RKO (cell line): ENCODE measurements around the gene PTCRA.

Source experiments
- DNase-seq: peaks from one replicate; pipeline ENCODE4 v3.0.0-alpha.2; 2016; ENCODE audit warnings: low spot score

Gene PTCRA

GRCh38 chr6:42904467-42904866 is 11.4 kb upstream of the PTCRA start:
- DNase-seq: no peak

DNA sequence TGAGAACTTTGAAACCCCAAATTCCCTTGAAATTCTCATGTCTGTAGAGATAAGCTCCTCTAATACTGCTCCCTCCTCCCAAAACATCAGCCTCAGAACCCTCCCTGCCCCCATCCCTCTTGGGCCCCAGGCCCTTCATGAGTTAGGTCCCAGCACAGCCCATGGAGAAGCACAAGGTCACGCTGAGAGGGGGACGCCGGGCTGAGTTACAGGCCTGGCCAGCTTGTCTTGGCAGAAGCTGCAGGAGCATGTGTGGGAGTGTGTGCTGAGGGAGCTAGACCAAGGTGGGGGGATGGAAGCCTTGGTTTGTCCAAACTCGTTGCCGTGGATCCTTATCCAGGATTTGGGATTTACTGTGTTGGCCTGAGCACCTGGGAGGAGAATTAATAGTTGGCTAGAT is 8.5 kb upstream of the PTCRA start:
- DNase-seq: no peak

GRCh38 chr6:42909835-42910234 is 6.0 kb upstream of the PTCRA start:
- no peak for DNase-seq

GRCh38 chr6:42911171-42912021 is 4.5 kb upstream of the PTCRA start:
- DNase-seq: no peak

DNA sequence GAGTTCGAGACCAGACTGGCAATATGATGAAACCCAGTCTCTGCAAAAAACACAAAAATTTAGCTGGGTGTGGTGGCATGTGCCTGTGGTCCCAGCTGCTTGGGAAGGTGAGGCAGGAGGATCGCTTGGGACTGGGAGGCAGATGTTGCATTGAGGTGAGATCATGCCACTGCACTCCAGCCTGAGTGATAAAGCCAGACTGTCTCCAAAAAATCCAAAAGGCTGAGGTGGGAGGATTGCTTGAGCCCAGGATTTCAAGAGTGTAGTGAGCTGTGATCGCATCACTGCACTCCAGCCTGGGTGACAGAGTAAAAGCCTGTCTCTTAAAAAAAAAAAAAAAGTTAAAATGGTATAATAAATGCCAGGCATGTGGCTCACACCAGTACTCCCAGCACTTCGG is 1.3 kb upstream of the PTCRA start:
- no peak for DNase-seq

DNA sequence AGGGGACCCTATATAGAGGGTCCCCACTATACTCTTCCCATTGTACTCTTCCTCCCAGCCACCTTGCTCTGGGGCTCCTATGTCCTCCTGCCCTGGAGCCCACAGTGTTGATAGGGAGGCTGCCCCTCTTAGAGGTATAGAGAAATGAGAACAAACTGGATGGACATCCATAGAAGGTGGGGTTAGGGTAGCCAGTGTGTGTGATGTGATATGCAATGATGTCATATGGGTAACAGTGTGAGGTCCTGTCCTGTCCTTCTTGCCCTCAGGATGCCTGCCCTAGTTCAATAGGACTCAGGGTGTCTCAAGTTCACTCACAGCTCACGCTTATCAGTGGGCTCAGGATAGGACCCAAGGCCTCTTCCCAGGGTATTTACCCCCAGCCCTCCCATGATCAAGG is 435 bp downstream of the PTCRA start:
- DNase-seq: no peak

DNA sequence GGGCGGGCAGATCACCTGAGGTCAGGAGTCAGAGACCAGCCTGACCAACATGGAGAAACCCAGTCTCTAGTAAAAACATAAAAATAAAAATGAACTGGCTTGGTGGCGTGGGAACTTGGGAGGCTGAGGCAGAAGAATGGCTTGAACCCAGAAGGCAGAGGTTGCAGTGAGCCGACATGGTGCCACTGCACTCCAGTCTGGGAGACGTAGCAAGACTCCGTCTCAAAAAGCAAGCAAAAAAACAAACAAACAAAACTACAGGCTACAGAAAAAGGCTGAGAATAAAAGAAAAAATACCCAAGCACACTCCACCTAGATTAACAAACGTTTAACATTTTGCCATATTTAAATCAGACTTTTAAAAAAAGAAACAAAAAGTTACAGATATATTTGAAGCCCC is 5.9 kb downstream of the PTCRA start:
- no peak for DNase-seq

DNA sequence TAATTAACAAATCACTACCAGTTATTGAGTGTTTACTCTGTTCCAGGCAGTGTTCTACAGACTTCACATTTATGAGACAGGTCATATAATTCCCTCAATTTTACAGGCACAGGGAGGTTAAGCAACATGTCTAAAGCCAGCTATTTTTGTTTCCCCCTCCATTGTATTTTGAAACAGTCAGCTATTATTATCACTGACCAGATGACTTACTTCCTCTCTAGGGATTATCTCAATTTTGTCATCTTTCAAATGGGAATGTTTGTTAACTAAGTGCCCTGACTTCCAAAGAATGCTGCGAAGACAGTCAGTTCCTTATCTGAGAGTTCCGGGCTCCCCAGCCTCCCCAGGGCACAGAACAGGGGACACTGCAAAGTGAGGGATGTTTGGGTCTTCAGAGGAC is 7.8 kb downstream of the PTCRA start:
- DNase-seq: no peak

DNA sequence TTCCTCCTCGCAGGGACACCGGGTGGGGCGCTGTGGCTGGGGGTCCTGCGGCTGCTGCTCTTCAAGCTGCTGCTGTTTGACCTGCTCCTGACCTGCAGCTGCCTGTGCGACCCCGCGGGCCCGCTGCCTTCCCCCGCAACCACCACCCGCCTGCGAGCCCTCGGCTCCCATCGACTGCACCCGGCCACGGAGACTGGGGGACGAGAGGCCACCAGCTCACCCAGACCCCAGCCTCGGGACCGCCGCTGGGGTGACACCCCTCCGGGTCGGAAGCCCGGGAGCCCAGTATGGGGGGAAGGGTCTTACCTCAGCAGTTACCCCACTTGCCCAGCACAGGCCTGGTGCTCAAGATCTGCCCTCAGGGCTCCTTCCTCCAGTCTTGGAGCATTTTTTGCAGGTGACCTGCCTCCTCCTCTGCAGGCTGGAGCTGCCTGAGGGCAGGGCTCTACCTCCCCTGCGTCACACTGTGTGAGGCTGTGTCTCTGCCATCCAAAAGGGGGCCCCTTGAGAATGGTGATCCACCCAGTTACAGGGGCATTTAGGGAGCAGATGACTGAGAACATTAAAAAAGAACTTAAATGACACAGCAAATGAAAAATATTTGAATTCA is 9.5 kb downstream of the PTCRA start:
- no peak for DNase-seq

- DNase-seq: peak; percentile 98
These were observed 13.3 kb downstream of the PTCRA start, which contains the start of gene CNPY3 for GRCh38 chr6:42928986-42929820. Gene CNPY3 (plus strand): TSS chr6:42929480. CDS start chr6:42929571, 91 bp downstream.

DNA sequence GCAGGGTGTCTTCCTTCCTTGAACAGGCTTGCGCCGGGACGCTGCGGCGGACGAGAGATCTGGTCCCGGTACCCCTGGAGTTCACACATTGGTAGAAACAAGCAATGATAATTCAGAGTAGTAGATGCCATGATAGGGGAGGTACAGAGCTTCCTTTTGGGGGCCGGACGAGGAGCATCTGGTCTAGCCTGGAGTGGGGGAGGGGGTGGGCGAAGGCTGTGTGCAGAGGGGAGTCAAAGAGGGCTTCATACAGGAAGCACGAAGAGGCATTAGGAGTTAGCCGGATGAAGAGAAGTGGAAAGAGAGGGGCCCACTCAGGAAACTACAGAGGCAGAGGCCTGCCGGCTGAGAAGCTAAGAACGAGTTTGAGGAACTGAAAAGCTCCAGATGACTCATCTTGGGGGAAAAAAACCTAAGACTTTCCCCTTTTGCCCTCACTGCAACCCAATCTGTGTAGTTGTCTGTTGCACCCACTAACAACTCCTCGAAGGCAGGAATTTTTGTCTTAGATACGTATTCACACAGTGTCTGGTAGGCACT is 14.0 kb downstream of the PTCRA start:
- DNase-seq: peak; percentile 76

- no peak for DNase-seq
These were observed 16.6 kb downstream of the PTCRA start for GRCh38 chr6:42932412-42932811.

DNA sequence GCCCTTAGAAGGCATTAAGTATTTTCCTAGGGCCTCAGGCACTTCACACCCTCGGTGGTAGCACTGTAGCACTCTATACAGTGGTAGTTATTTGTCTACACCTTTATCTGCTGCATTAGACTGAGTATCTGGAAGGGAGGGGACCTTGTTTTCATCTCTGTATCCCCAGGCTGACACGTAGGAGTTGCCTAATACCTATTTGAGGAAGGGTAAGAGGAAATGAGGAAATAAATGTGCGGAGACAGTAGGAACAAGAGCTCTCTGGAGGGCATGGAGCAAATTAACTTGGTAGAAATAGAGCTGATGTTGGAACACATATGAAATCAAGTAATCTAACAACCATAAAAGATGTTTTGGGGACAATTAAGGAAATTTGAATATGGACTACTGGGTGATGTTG is 17.4 kb downstream of the PTCRA start:
- no peak for DNase-seq

DNA sequence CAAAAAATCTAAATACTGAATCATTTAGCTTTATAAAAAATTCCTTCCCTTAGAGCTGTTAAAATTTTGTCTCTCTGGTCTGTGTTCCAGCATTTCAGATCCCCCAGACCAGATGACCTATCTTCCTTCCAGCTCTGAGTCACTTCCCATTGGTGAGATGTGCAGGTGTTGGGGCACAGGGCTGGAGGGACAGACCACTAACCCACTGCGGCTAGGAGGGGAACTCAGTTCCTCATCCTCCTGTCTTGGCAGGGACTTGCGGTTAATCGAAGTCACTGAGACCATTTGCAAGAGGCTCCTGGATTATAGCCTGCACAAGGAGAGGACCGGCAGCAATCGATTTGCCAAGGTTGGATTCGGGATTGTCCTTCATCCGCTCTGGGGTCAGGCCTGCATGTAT is 19.5 kb downstream of the PTCRA start:
- no peak for DNase-seq

- DNase-seq: no peak
These were observed 20.5 kb downstream of the PTCRA start for GRCh38 chr6:42936398-42936797.

DNA sequence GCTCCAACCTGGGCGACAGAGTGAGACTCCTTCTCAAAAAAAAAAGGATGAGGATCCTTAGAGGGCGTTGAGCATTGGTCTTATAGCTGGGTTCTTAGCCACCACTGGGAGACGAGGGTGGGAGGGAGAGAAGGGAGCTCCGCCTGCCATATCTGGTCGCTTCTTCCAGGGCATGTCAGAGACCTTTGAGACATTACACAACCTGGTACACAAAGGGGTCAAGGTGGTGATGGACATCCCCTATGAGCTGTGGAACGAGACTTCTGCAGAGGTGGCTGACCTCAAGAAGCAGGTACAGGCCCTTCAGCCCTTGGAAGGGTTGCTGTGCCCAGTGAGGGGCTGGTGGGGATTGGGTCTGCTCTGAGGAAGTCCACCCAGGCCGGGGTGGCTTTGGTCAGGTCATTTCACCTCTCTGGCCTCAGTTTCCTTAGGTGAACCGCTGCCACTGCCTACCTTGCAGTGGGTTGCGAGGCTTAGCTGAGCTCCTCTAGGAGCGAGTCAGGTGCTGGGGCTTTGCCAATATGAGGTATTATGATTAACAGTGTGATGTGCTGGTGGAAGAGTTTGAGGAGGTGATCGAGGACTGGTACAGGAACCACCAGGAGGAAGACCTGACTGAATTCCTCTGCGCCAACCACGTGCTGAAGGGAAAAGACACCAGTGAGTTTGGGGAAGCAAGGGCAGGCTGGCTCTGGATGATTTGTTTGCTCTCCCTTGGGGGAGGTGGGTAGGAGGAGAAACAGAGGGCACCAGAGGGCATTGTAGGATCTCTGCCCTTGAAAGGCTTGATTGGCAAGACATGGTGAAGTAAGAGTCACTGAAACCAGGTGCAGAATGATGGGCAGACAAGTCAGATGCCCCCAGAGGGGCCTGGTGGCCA is 21.9 kb downstream of the PTCRA start:
- peak; percentile 38 for DNase-seq

GRCh38 chr6:42938428-42938796 is 22.6 kb downstream of the PTCRA start:
- DNase-seq: no peak

GRCh38 chr6:42938987-42939809 is 23.3 kb downstream of the PTCRA start:
- DNase-seq: no peak

- DNase-seq: no peak
These were observed 23.9 kb downstream of the PTCRA start for GRCh38 chr6:42939810-42940167.

DNA sequence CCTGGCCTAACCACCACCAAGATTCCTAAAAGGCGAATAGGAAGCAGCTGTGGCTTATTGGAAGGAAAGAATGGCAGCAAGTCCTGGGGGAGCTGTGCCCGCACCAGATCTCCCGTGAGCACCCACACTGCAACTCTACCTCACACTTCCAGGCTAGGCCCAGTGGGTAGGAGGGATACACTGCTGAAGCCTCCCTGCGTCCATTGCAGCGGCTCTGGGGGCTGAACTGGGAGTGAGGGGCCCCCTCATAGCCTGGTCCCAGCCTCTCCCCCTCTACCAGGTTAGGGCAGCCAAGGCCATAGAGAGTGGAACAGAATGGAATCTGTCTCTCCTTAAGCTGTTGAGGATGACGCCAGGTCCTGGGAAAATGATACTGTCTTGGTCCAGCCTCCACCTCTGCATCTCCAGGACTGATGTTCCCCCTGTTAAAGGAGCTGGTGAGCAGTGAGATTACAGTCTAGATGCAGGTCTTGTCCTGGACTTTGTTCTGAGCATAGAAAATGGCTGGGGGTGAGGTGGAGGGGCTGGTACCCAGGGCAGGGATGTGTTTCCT is 24.7 kb downstream of the PTCRA start:
- no peak for DNase-seq
